ENCODE measurements around the gene EYS.

EYS gene

DNA sequence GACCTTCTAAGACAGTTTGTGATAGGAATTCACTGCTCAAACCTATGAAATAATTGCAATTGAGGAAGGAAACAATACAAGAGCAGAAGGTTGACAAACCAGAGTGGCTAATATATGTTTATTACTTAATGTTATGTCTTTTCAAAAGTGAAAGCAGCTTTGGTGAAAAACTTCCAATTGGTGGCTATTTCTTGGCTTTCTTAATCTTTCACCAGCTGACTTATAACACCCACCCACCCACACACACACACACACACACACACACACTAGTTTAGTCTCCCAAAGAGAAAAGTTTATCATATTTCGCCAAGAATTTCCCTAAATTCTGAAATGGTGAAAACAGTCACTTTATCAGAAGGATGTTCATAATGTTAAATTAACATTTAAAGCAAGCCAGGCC, 583.5 kb downstream of the EYS start:
- H3K27me3 ChIP-seq (ENCODE audit: control insufficient read depth, insufficient read depth, low read length) = no peaks in the 10 kb centered on the region
- no CpG with 5 or more reads among the region's 1 CpG for WGBS (ENCODE audit: insufficient coverage, insufficient read length)
- no peaks in the 10 kb centered on the region for H3K9me3 ChIP-seq (ENCODE audit: control insufficient read depth, insufficient read depth, low read length)
- no peaks in the 10 kb centered on the region for H3K4me1 ChIP-seq (ENCODE audit: control insufficient read depth, insufficient read depth, low read length)
- H3K27ac ChIP-seq (ENCODE audit: low read length) = no peak overlapping the region
- no peaks in the 10 kb centered on the region for H3K36me3 ChIP-seq (ENCODE audit: control insufficient read depth, insufficient read depth, low read length)
- no peak for DNase-seq (ENCODE audit: low read depth, low spot score)
- no peak overlapping the region for H3K4me3 ChIP-seq (ENCODE audit: low read length)

DNA sequence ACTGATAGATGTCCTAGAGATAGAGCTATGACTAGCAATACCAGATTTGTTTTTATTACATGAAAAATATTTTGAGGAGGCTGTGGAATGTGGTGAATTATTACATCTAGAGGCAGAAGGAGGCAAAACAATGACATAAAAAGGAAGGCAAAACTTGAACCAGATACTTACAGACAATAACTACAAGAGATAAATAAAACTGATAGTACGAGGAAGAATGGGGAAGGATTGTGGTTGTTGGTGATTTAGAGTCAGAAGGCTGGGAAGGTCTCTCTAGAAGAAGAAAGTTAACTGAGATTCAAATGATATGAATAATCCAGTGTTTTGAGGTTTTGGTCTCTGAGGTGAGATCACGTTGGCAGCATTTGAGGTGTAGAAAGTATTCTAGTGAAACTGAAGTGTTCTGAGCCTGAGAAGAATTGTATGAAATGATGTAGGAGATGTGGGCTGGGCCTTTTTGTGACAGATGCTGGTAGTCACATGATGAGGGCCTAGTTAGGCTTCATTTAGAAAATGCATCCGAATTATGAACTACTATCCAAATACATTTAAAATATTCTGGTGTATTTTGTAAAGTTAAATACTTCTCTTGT, 589.1 kb downstream of the EYS start:
- H3K4me1 ChIP-seq (ENCODE audit: control insufficient read depth, insufficient read depth, low read length) = no peaks in the 10 kb centered on the region
- no peak overlapping the region for H3K4me3 ChIP-seq (ENCODE audit: low read length)
- WGBS (ENCODE audit: insufficient coverage, insufficient read length) = 100% methylated on average over 1 of the region's 3 CpGs
- DNase-seq (ENCODE audit: low read depth, low spot score) = no peak
- H3K27me3 ChIP-seq (ENCODE audit: control insufficient read depth, insufficient read depth, low read length) = no peaks in the 10 kb centered on the region
- H3K27ac ChIP-seq (ENCODE audit: low read length) = no peak overlapping the region
- H3K9me3 ChIP-seq (ENCODE audit: control insufficient read depth, insufficient read depth, low read length) = no peaks in the 10 kb centered on the region; the same call in 1 of the 2 replicates
- H3K36me3 ChIP-seq (ENCODE audit: control insufficient read depth, insufficient read depth, low read length) = no peaks in the 10 kb centered on the region

DNA sequence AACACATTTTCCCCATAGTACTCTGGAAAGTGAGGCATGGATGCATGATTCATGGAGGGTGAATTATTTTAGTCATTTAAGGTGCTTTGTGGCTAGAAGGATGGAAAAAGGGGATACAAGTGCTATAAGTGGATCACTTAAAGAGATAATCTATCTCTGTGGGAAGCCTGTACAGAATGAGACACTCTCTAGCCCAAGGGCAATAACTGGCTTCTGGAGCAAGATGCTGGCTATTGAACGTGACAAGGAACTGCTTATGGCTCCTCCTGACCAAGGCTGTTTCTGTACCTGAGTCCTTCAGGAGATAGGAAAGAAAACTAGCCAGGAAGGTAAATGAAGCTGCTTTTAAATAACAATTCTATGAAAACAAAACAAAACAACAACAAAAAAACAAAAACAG, 590.7 kb downstream of the EYS start:
- no peaks in the 10 kb centered on the region for H3K4me1 ChIP-seq (ENCODE audit: control insufficient read depth, insufficient read depth, low read length)
- WGBS (ENCODE audit: insufficient coverage, insufficient read length) = no CpG with 5 or more reads among the region's 1 CpG
- no peak overlapping the region for H3K27ac ChIP-seq (ENCODE audit: low read length)
- H3K27me3 ChIP-seq (ENCODE audit: control insufficient read depth, insufficient read depth, low read length) = no peaks in the 10 kb centered on the region
- no peak for DNase-seq (ENCODE audit: low read depth, low spot score)
- no peaks in the 10 kb centered on the region for H3K36me3 ChIP-seq (ENCODE audit: control insufficient read depth, insufficient read depth, low read length)
- H3K9me3 ChIP-seq (ENCODE audit: control insufficient read depth, insufficient read depth, low read length) = no peaks in the 10 kb centered on the region; the same call in 1 of the 2 replicates
- H3K4me3 ChIP-seq (ENCODE audit: low read length) = no peak overlapping the region

DNA sequence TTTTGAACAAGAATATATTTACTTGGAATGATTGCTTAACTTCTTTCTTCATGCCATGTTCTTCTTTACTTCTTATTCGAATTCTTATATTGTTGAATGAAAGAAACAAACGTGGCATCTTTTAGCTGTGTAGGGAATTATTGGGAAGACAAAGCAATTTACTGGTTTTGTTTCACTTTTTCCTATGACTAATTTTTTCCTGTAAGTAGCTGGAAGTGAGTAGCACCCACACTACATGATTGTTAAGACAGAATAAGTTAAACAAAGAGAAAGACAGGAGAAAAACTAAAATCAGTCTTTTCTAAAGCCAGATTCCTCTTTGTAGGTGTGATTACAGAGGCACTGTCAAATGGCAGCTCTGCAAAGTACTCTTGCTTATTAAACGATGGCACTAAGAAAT, 593.4 kb downstream of the EYS start:
- DNase-seq (ENCODE audit: low read depth, low spot score) = no peak
- Histone ChIP-seq H3K9me3 (ENCODE audit: control insufficient read depth, insufficient read depth, low read length) (no peaks in the 10 kb centered on the region; the same call in 1 of the 2 replicates), H3K4me3 (ENCODE audit: low read length) (no peak overlapping the region), H3K27ac (ENCODE audit: low read length) (no peak overlapping the region), H3K36me3 (ENCODE audit: control insufficient read depth, insufficient read depth, low read length) (no peaks in the 10 kb centered on the region), H3K4me1 (ENCODE audit: control insufficient read depth, insufficient read depth, low read length) (no peaks in the 10 kb centered on the region), H3K27me3 (ENCODE audit: control insufficient read depth, insufficient read depth, low read length) (no peaks in the 10 kb centered on the region)
- WGBS (ENCODE audit: insufficient coverage, insufficient read length) = no CpG with 5 or more reads among the region's 3 CpGs

DNA sequence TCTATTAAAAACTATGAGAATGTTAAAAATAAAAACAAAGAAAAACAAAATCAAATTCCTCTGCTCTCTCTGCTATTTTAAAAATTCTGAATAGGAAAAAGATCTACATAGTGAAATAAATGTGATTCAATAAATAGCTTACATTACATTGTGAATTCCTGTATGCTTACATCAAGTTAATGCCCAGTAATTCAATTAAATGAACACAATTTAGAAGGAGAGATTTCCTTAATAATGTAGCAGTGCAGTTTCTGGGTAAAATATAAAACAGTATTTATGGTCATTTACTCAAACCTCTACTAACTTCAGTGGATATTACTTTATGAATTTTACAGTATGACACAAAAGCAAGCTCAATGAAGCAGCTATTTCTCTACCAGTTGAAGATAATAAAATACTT, 594.6 kb downstream of the EYS start:
- Histone ChIP-seq H3K27ac (ENCODE audit: low read length) (no peak overlapping the region), H3K36me3 (ENCODE audit: control insufficient read depth, insufficient read depth, low read length) (no peaks in the 10 kb centered on the region), H3K27me3 (ENCODE audit: control insufficient read depth, insufficient read depth, low read length) (no peaks in the 10 kb centered on the region), H3K4me1 (ENCODE audit: control insufficient read depth, insufficient read depth, low read length) (no peaks in the 10 kb centered on the region), H3K4me3 (ENCODE audit: low read length) (no peak overlapping the region), H3K9me3 (ENCODE audit: control insufficient read depth, insufficient read depth, low read length) (no peaks in the 10 kb centered on the region)
- no peak for DNase-seq (ENCODE audit: low read depth, low spot score)

DNA sequence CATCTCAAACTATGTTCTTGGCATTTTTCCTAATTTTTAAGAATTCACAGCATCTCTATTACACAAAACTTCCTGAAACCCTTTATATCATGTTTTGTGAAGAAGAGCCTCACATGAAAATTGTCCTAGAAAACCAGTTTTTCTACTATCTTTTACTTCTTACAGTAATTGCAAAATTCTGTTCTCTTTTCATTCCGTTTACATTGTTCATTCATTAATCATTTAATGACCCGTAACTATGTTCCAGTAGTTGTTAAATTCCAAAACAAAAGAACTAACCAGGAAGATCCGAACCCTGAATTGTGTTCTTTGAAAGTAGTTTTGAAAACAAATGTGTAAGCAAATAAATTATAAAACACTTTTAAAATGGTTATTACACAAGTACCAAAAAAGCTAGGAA, 597.0 kb downstream of the EYS start:
- Histone ChIP-seq H3K4me3 (ENCODE audit: low read length) (no peak overlapping the region), H3K36me3 (ENCODE audit: control insufficient read depth, insufficient read depth, low read length) (no peaks in the 10 kb centered on the region), H3K27me3 (ENCODE audit: control insufficient read depth, insufficient read depth, low read length) (no peaks in the 10 kb centered on the region), H3K27ac (ENCODE audit: low read length) (no peak overlapping the region), H3K9me3 (ENCODE audit: control insufficient read depth, insufficient read depth, low read length) (no peaks in the 10 kb centered on the region), H3K4me1 (ENCODE audit: control insufficient read depth, insufficient read depth, low read length) (no peaks in the 10 kb centered on the region)
- DNase-seq (ENCODE audit: low read depth, low spot score) = no peak
- no CpG with 5 or more reads among the region's 3 CpGs for WGBS (ENCODE audit: insufficient coverage, insufficient read length)

DNA sequence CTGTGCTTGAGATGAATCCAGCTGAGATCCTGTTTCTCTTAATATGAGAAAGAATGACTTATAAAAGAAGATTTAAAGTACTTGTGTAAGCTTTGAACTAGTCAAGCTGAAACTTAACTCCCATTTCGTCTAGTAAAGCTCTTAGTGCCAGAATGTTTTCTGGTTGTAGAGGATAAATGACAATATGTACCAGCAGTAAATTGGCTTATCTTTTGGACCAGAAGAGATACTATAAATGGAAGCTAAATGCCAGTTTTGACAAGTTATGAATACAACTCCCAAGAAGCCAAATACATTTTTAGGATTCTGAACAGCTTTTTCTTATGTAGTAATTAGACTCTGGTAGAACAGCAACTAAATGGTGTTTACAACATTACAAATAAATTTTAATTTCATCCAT, 608.7 kb downstream of the EYS start:
- H3K27me3 ChIP-seq (ENCODE audit: control insufficient read depth, insufficient read depth, low read length) = no peaks in the 10 kb centered on the region
- no peak overlapping the region for H3K27ac ChIP-seq (ENCODE audit: low read length)
- H3K4me1 ChIP-seq (ENCODE audit: control insufficient read depth, insufficient read depth, low read length) = no peaks in the 10 kb centered on the region
- no peak overlapping the region for H3K4me3 ChIP-seq (ENCODE audit: low read length)
- DNase-seq (ENCODE audit: low read depth, low spot score) = no peak
- WGBS (ENCODE audit: insufficient coverage, insufficient read length) = no CpG with 5 or more reads among the region's 1 CpG
- H3K9me3 ChIP-seq (ENCODE audit: control insufficient read depth, insufficient read depth, low read length) = no peaks in the 10 kb centered on the region
- no peaks in the 10 kb centered on the region for H3K36me3 ChIP-seq (ENCODE audit: control insufficient read depth, insufficient read depth, low read length)

DNA sequence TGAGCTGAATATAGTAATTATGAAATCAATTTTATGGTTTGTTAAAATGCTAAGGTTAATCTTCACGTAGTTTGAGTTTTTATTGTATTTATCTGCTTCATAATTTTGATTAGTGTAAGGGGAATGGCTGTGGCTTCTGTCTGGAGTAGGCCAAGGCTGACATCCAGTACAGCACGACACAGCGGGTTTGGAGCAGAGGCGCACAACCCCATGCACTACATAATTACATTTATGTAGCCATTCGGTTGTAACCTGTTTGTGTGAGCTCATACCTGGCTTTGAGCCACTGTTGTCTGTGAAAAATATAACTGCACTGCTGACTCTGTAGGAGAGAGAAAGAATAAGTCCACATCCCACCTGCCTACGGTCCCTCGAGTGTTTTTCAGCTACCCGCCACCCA, 615.5 kb downstream of the EYS start:
- WGBS (ENCODE audit: insufficient coverage, insufficient read length) = no CpG with 5 or more reads among the region's 8 CpGs
- H3K27me3 ChIP-seq (ENCODE audit: control insufficient read depth, insufficient read depth, low read length) = no peaks in the 10 kb centered on the region
- DNase-seq (ENCODE audit: low read depth, low spot score) = no peak
- H3K9me3 ChIP-seq (ENCODE audit: control insufficient read depth, insufficient read depth, low read length) = peaks cover 2% of the 10 kb centered on the region
- H3K36me3 ChIP-seq (ENCODE audit: control insufficient read depth, insufficient read depth, low read length) = no peaks in the 10 kb centered on the region
- no peak overlapping the region for H3K27ac ChIP-seq (ENCODE audit: low read length)
- H3K4me3 ChIP-seq (ENCODE audit: low read length) = no peak overlapping the region
- no peaks in the 10 kb centered on the region for H3K4me1 ChIP-seq (ENCODE audit: control insufficient read depth, insufficient read depth, low read length)

DNA sequence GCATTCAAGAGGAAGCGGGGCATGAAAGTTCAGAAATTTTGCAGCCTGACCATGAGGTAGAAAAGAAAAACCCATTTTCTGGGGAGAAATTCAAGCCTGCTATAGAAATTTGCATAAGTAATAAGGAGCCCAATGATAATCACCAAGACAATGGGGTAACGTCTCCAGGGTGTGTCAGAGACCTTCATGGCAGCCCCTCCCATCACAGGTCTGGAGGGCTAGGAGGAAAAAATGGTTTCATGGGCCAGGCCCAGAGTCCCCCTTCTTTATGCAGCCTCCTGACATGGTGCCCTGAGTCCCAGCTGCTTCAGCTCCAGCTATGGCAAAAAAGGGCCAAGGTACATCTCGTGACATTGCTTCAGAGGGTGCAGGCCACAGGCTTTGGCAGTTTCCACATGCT, 618.5 kb downstream of the EYS start:
- DNase-seq (ENCODE audit: low read depth, low spot score) = no peak
- H3K27ac ChIP-seq (ENCODE audit: low read length) = no peak overlapping the region
- H3K27me3 ChIP-seq (ENCODE audit: control insufficient read depth, insufficient read depth, low read length) = no peaks in the 10 kb centered on the region
- peaks cover 2% of the 10 kb centered on the region for H3K9me3 ChIP-seq (ENCODE audit: control insufficient read depth, insufficient read depth, low read length)
- H3K36me3 ChIP-seq (ENCODE audit: control insufficient read depth, insufficient read depth, low read length) = no peaks in the 10 kb centered on the region
- H3K4me3 ChIP-seq (ENCODE audit: low read length) = no peak overlapping the region
- WGBS (ENCODE audit: insufficient coverage, insufficient read length) = no CpG with 5 or more reads among the region's 3 CpGs
- H3K4me1 ChIP-seq (ENCODE audit: control insufficient read depth, insufficient read depth, low read length) = no peaks in the 10 kb centered on the region

DNA sequence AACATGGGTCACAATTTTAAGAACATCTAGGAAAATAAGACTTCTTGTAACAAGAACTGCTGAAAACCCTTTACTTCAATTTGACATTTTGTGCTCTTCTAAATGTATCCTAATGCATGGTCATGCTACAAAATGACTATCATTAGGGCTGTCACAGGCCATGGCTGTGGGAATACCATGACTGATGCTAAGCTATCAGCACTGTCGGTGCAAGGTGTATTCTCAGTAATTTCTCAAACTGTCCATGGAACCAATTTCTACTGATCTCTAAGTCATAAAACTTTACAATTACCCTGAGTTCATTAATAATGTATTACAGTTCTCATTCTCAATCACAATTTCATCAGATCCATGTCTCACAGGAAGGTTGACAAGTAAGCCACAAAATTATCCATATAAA, 625.3 kb downstream of the EYS start:
- Histone ChIP-seq H3K9me3 (ENCODE audit: control insufficient read depth, insufficient read depth, low read length) (no peaks in the 10 kb centered on the region), H3K4me3 (ENCODE audit: low read length) (no peak overlapping the region), H3K27ac (ENCODE audit: low read length) (no peak overlapping the region), H3K4me1 (ENCODE audit: control insufficient read depth, insufficient read depth, low read length) (no peaks in the 10 kb centered on the region), H3K36me3 (ENCODE audit: control insufficient read depth, insufficient read depth, low read length) (no peaks in the 10 kb centered on the region), H3K27me3 (ENCODE audit: control insufficient read depth, insufficient read depth, low read length) (no peaks in the 10 kb centered on the region)
- WGBS (ENCODE audit: insufficient coverage, insufficient read length) = no CpG with 5 or more reads among the region's 1 CpG
- DNase-seq (ENCODE audit: low read depth, low spot score) = no peak

DNA sequence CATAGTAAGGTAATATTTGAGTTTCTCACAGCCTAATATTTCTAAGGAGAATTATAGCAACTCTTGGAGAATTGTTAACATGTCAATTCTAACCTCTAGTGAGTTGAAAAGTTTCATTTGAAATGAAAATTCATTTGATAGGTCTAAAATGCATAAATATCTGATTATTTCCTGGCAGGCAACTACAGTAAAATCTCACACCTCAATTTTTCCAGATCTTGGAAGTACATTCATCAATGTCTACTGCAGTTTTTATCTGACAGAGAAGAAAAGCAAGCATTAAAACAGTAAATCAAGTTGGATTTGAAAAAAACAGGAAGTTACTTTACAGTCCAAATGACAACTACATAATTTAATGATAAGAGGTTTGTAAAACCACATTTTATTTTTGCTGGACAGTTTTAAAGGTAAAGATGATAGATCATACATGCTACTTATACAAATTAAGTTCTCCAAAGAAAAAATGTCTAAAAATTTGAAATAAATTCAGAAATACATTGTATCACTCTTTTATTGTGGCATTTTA, 631.3 kb downstream of the EYS start:
- no peaks in the 10 kb centered on the region for H3K9me3 ChIP-seq (ENCODE audit: control insufficient read depth, insufficient read depth, low read length)
- no peaks in the 10 kb centered on the region for H3K27me3 ChIP-seq (ENCODE audit: control insufficient read depth, insufficient read depth, low read length)
- DNase-seq (ENCODE audit: low read depth, low spot score) = no peak
- no peak overlapping the region for H3K4me3 ChIP-seq (ENCODE audit: low read length)
- no peak overlapping the region for H3K27ac ChIP-seq (ENCODE audit: low read length)
- no peaks in the 10 kb centered on the region for H3K4me1 ChIP-seq (ENCODE audit: control insufficient read depth, insufficient read depth, low read length)
- no peaks in the 10 kb centered on the region for H3K36me3 ChIP-seq (ENCODE audit: control insufficient read depth, insufficient read depth, low read length)

Data from iPS DF 6.9 (cell line).